GM23338 (cell line): ENCODE measurements around the gene PRUNE2. TPM values are rescaled to one million over a fixed set of nuclear protein-coding genes. Genes with fewer than 3 reads are reported as not detected.

Source experiments
- ATAC-seq: fragments of 200-7000 bp; cut with Tn5 transposase; 3 replicates; pipeline ENCODE4 v1.9.1; 2020
- DNase-seq: peaks from one replicate; pipeline ENCODE4 v3.0.0-alpha.2; 2015; ENCODE audit warnings: low spot score
- H2AFZ ChIP-seq: fragments of 200-600 bp; sonication (generic); 2 replicates; pipeline ENCODE4 v1.8.0; 2016; ENCODE audit warnings: antibody characterized with exemption, mild to moderate bottlenecking, moderate library complexity
- H3F3A ChIP-seq: fragments of 200-600 bp; sonication (generic); replicated peaks from 2 replicates; pipeline ENCODE4 v1.8.0; 2017; ENCODE audit warnings: antibody characterized with exemption, mixed run types, low read depth
- H3K27ac ChIP-seq: fragments of 200-600 bp; sonication (generic); 2 replicates; pipeline ENCODE4 v1.6.1; 2016; ENCODE audit warnings: low read depth
- H3K27me3 ChIP-seq: fragments of 200-600 bp; sonication (generic); 2 replicates; pipeline ENCODE4 v1.8.0; 2016; ENCODE audit warnings: mild to moderate bottlenecking, mixed run types, moderate library complexity; ENCODE audit not compliant: insufficient read depth
- H3K36me3 ChIP-seq: fragments of 200-600 bp; sonication (generic); 2 replicates; pipeline ENCODE4 v1.8.0; 2016; ENCODE audit warnings: mild to moderate bottlenecking; ENCODE audit not compliant: insufficient read depth
- H3K4me1 ChIP-seq: fragments of 200-600 bp; sonication (generic); 2 replicates; pipeline ENCODE4 v1.8.0; 2016; ENCODE audit warnings: mild to moderate bottlenecking, moderate library complexity; ENCODE audit not compliant: insufficient read depth
- H3K4me2 ChIP-seq: fragments of 200-600 bp; sonication (generic); 2 replicates; pipeline ENCODE4 v1.7.1; 2017; ENCODE audit warnings: mixed run types
- H3K4me3 ChIP-seq: fragments of 200-600 bp; sonication (generic); 2 replicates; pipeline ENCODE4 v1.6.1; 2016; ENCODE audit warnings: mixed run types
- H3K79me2 ChIP-seq: fragments of 200-600 bp; sonication (generic); replicated peaks from 2 replicates; pipeline ENCODE4 v1.8.0; 2017; ENCODE audit warnings: mild to moderate bottlenecking; ENCODE audit not compliant: insufficient read depth
- H3K9me2 ChIP-seq: fragments of 200-600 bp; sonication (generic); 2 replicates; pipeline ENCODE4 v1.8.0; 2017; ENCODE audit not compliant: insufficient read depth
- H4K20me1 ChIP-seq: fragments of 200-600 bp; sonication (generic); replicated peaks from 2 replicates; pipeline ENCODE4 v1.8.0; 2017; ENCODE audit warnings: mild to moderate bottlenecking; ENCODE audit not compliant: insufficient read depth
- H3K27ac Mint-ChIP-seq: 2 replicates; pipeline ENCODE4 v1.8.0; 2020; ENCODE audit warnings: inconsistent platforms, mild to moderate bottlenecking, moderate library complexity, mixed read lengths
- H3K27me3 Mint-ChIP-seq: 3 replicates; pipeline ENCODE4 v1.8.0; 2022; ENCODE audit warnings: low read depth, mild to moderate bottlenecking, moderate library complexity, mixed read lengths, inconsistent platforms; ENCODE audit not compliant: insufficient read depth, poor library complexity
- H3K36me3 Mint-ChIP-seq: 3 replicates; pipeline ENCODE4 v1.8.0; 2021; ENCODE audit warnings: low read depth, mild to moderate bottlenecking, inconsistent platforms, moderate library complexity, mixed read lengths
- H3K4me1 Mint-ChIP-seq: 3 replicates; pipeline ENCODE4 v1.8.0; 2020; ENCODE audit warnings: mild to moderate bottlenecking, inconsistent platforms, mixed read lengths
- H3K4me3 Mint-ChIP-seq: 3 replicates; pipeline ENCODE4 v1.8.0; 2021; ENCODE audit warnings: moderate library complexity, mild to moderate bottlenecking, inconsistent platforms, mixed read lengths
- H3K9me3 Mint-ChIP-seq: 3 replicates; pipeline ENCODE4 v1.8.0; 2020; ENCODE audit warnings: moderate library complexity, mild to moderate bottlenecking, inconsistent platforms, mixed read lengths
- CREB1 ChIP-seq: fragments of 250-450 bp; sonication (Bioruptor Pico); IDR thresholded peaks from 2 replicates; pipeline ENCODE4 v1.5.0; 2020; ENCODE audit warnings: low read depth, mild to moderate bottlenecking, moderate library complexity
- CTCF ChIP-seq, 2 experiments: fragments of 200-600 bp in 1 of 2; sonication (generic) in 1 of 2; conservative IDR thresholded peaks; 2 replicates each; pipeline versions ENCODE4 v1.5.1 to v1.6.1; 2016 to 2017; ENCODE audit warnings: antibody characterized with exemption in 2 of 2, low read depth in 2 of 2, mild to moderate bottlenecking in 2 of 2, moderate library complexity in 1 of 2
- EZH2 ChIP-seq: fragments of 200-600 bp; sonication (generic); IDR thresholded peaks from one replicate; pipeline ENCODE4 v1.8.0; 2017; ENCODE audit warnings: antibody characterized with exemption, mild to moderate bottlenecking, low read depth; ENCODE audit not compliant: unreplicated experiment
- EZH2phosphoT487 ChIP-seq: fragments of 200-600 bp; sonication (generic); IDR thresholded peaks from one replicate; pipeline ENCODE4 v1.8.1; 2018; ENCODE audit warnings: antibody characterized with exemption; ENCODE audit not compliant: unreplicated experiment
- JUNB ChIP-seq: IDR thresholded peaks from one replicate; pipeline ENCODE4 v1.6.1; 2016; ENCODE audit warnings: antibody characterized with exemption; ENCODE audit not compliant: unreplicated experiment
- NANOG ChIP-seq: IDR thresholded peaks from 2 replicates; pipeline ENCODE4 v1.6.1; 2016; ENCODE audit warnings: antibody characterized with exemption, borderline replicate concordance
- POLR2AphosphoS5 ChIP-seq: IDR thresholded peaks from 2 replicates; pipeline ENCODE4 v1.6.1; 2016; ENCODE audit warnings: antibody characterized with exemption, low read depth
- STAT1 ChIP-seq: IDR thresholded peaks from one replicate; pipeline ENCODE4 v1.6.1; 2016; ENCODE audit warnings: antibody characterized with exemption; ENCODE audit not compliant: unreplicated experiment
- ZNF114 ChIP-seq: fragments of 250-450 bp; sonication (Bioruptor Pico); IDR thresholded peaks from 2 replicates; pipeline ENCODE4 v1.5.0; 2020; ENCODE audit warnings: mild to moderate bottlenecking, moderate library complexity
- ZNF331 ChIP-seq: fragments of 250-450 bp; sonication (Bioruptor Pico); IDR thresholded peaks from 2 replicates; pipeline ENCODE4 v1.5.0; 2020; ENCODE audit warnings: low read depth, mild to moderate bottlenecking, moderate library complexity
- polyA plus RNA-seq: library from polyadenylated mRNA; unstranded; fragments of >200 nt; fragmentation: Nextera tagmentation; extraction: Ambion mirVana; gene quantifications from 2 replicates; pipeline ENCODE4 v1.2.1, GENCODE V29; 2016
- total RNA-seq: library from RNA; depleted of rRNA; stranded (reverse); fragments of >200 nt; shearing (Covaris generic); gene quantifications from 2 replicates; pipeline ENCODE4 v1.2.3, GENCODE V29; 2014
- TF ChIP-seq, protein P1 (sequence below): IDR thresholded peaks from one replicate; pipeline ENCODE4 v1.6.1; 2018; ENCODE audit warnings: antibody characterized with exemption; ENCODE audit not compliant: unreplicated experiment
- TF ChIP-seq, protein P2 (sequence below): fragments of 250-450 bp; sonication (Bioruptor Pico); IDR thresholded peaks from 2 replicates; pipeline ENCODE4 v1.5.0; 2020; ENCODE audit warnings: mild to moderate bottlenecking, moderate library complexity
- TF ChIP-seq, protein P3 (sequence below): IDR thresholded peaks from 2 replicates; pipeline ENCODE4 v1.6.1; 2016; ENCODE audit warnings: antibody characterized with exemption

PRUNE2 gene
- total and polyA plus RNA-seq, 2 experiments from 2014 or later = 10.6 to 26.5 TPM

DNA sequence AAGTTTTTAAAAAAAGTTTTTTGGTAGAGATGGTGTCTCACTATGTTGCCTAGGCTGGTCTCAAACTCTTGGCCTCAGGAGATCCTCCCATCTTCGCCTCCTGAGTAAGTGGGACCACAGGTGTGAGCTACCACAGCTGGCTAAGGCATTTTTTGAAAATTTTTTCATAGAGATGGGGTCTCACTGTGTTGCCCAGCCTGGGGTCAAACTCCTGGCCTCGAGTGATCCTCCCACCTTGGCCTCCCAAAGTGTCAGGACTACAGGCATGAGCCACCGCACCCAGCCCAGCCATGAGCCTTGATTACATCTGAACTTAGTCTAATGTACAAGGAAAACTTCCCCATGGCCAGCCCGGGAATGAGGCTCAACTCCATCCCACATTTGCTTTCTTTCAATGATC lies 219.2 kb downstream of the PRUNE2 start:
- no peaks in the 10 kb centered on the region for H3K36me3 Mint-ChIP-seq
- Histone ChIP-seq H4K20me1 (no peaks in the 10 kb centered on the region; the same call in 1 of the 2 replicates), H3K79me2 (no peaks in the 10 kb centered on the region), H2AFZ (no peak overlapping the region), H3F3A (no peaks in the 10 kb centered on the region), H3K9me2 (no peaks in the 10 kb centered on the region), H3K27ac (no peak overlapping the region), H3K27me3 (peaks cover 38% of the 10 kb centered on the region), H3K4me2 (no peak overlapping the region), H3K36me3 (no peaks in the 10 kb centered on the region), H3K4me1 (0 out of 2 replicates have a peak, but pooled peaks cover 6% of the 10 kb centered on the region), H3K4me3 (no peak overlapping the region)
- H3K9me3 Mint-ChIP-seq = no peaks in the 10 kb centered on the region
- H3K4me3 Mint-ChIP-seq = no peak overlapping the region
- peaks cover 4% of the 10 kb centered on the region for H3K27me3 Mint-ChIP-seq
- TF ChIP-seq, protein P1, sequence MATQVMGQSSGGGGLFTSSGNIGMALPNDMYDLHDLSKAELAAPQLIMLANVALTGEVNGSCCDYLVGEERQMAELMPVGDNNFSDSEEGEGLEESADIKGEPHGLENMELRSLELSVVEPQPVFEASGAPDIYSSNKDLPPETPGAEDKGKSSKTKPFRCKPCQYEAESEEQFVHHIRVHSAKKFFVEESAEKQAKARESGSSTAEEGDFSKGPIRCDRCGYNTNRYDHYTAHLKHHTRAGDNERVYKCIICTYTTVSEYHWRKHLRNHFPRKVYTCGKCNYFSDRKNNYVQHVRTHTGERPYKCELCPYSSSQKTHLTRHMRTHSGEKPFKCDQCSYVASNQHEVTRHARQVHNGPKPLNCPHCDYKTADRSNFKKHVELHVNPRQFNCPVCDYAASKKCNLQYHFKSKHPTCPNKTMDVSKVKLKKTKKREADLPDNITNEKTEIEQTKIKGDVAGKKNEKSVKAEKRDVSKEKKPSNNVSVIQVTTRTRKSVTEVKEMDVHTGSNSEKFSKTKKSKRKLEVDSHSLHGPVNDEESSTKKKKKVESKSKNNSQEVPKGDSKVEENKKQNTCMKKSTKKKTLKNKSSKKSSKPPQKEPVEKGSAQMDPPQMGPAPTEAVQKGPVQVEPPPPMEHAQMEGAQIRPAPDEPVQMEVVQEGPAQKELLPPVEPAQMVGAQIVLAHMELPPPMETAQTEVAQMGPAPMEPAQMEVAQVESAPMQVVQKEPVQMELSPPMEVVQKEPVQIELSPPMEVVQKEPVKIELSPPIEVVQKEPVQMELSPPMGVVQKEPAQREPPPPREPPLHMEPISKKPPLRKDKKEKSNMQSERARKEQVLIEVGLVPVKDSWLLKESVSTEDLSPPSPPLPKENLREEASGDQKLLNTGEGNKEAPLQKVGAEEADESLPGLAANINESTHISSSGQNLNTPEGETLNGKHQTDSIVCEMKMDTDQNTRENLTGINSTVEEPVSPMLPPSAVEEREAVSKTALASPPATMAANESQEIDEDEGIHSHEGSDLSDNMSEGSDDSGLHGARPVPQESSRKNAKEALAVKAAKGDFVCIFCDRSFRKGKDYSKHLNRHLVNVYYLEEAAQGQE = no peak
- TF ChIP-seq, protein P2, sequence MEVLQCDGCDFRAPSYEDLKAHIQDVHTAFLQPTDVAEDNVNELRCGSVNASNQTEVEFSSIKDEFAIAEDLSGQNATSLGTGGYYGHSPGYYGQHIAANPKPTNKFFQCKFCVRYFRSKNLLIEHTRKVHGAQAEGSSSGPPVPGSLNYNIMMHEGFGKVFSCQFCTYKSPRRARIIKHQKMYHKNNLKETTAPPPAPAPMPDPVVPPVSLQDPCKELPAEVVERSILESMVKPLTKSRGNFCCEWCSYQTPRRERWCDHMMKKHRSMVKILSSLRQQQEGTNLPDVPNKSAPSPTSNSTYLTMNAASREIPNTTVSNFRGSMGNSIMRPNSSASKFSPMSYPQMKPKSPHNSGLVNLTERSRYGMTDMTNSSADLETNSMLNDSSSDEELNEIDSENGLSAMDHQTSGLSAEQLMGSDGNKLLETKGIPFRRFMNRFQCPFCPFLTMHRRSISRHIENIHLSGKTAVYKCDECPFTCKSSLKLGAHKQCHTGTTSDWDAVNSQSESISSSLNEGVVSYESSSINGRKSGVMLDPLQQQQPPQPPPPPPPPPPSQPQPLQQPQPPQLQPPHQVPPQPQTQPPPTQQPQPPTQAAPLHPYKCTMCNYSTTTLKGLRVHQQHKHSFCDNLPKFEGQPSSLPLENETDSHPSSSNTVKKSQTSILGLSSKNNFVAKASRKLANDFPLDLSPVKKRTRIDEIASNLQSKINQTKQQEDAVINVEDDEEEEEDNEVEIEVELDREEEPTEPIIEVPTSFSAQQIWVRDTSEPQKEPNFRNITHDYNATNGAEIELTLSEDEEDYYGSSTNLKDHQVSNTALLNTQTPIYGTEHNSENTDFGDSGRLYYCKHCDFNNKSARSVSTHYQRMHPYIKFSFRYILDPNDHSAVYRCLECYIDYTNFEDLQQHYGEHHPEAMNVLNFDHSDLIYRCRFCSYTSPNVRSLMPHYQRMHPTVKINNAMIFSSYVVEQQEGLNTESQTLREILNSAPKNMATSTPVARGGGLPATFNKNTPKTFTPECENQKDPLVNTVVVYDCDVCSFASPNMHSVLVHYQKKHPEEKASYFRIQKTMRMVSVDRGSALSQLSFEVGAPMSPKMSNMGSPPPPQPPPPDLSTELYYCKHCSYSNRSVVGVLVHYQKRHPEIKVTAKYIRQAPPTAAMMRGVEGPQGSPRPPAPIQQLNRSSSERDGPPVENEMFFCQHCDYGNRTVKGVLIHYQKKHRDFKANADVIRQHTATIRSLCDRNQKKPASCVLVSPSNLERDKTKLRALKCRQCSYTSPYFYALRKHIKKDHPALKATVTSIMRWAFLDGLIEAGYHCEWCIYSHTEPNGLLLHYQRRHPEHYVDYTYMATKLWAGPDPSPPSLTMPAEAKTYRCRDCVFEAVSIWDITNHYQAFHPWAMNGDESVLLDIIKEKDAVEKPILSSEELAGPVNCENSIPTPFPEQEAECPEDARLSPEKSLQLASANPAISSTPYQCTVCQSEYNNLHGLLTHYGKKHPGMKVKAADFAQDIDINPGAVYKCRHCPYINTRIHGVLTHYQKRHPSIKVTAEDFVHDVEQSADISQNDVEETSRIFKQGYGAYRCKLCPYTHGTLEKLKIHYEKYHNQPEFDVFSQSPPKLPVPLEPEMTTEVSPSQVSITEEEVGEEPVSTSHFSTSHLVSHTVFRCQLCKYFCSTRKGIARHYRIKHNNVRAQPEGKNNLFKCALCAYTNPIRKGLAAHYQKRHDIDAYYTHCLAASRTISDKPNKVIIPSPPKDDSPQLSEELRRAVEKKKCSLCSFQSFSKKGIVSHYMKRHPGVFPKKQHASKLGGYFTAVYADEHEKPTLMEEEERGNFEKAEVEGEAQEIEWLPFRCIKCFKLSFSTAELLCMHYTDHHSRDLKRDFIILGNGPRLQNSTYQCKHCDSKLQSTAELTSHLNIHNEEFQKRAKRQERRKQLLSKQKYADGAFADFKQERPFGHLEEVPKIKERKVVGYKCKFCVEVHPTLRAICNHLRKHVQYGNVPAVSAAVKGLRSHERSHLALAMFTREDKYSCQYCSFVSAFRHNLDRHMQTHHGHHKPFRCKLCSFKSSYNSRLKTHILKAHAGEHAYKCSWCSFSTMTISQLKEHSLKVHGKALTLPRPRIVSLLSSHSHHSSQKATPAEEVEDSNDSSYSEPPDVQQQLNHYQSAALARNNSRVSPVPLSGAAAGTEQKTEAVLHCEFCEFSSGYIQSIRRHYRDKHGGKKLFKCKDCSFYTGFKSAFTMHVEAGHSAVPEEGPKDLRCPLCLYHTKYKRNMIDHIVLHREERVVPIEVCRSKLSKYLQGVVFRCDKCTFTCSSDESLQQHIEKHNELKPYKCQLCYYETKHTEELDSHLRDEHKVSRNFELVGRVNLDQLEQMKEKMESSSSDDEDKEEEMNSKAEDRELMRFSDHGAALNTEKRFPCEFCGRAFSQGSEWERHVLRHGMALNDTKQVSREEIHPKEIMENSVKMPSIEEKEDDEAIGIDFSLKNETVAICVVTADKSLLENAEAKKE = no peak
- TF ChIP-seq EZH2phosphoT487 (no peak), CREB1 (CRISPR knock-in tag) (no peak), ZNF331 (CRISPR knock-in tag) (no peak), CTCF (conservative IDR thresholded peaks at IDR 0.05; ENCODE audit: low read depth in 2 of 2) (no peak), ZNF114 (no peak), EZH2 (no peak), JUNB (no peak), POLR2AphosphoS5 (no peak), NANOG (no peak), STAT1 (no peak)
- TF ChIP-seq, protein P3, sequence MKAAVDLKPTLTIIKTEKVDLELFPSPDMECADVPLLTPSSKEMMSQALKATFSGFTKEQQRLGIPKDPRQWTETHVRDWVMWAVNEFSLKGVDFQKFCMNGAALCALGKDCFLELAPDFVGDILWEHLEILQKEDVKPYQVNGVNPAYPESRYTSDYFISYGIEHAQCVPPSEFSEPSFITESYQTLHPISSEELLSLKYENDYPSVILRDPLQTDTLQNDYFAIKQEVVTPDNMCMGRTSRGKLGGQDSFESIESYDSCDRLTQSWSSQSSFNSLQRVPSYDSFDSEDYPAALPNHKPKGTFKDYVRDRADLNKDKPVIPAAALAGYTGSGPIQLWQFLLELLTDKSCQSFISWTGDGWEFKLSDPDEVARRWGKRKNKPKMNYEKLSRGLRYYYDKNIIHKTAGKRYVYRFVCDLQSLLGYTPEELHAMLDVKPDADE = no peak
- no peak overlapping the region for H3K27ac Mint-ChIP-seq
- ATAC-seq = no peak
- no peak for DNase-seq
- peaks cover 18% of the 10 kb centered on the region for H3K4me1 Mint-ChIP-seq
